ENCODE measurements around the gene PCBD1. TPM values are rescaled to one million over a fixed set of nuclear protein-coding genes. Genes with fewer than 3 reads are reported as not detected.

PCBD1 gene
- total RNA-seq, 1 donor: 26.8 TPM

- TF ChIP-seq CTCF (IDR thresholded peaks at IDR 0.05; ENCODE audit: insufficient read depth, low read depth, low read length): no peak
- no peak overlapping the region for H3K4me3 ChIP-seq (ENCODE audit: low read depth, low read length)
- DNase-seq (ENCODE audit: low read depth): no peak
Measured at GRCh38 chr10:70917635-70918034, 29.3 kb upstream of the PCBD1 start.

GRCh38 chr10:70917226-70917625 is 28.9 kb upstream of the PCBD1 start:
- no peak for DNase-seq (ENCODE audit: low read depth)
- H3K4me3 ChIP-seq (ENCODE audit: low read depth, low read length): no peak overlapping the region
- TF ChIP-seq CTCF (IDR thresholded peaks at IDR 0.05; ENCODE audit: insufficient read depth, low read depth, low read length): no peak

- no peak for DNase-seq (ENCODE audit: low read depth)
- no peak overlapping the region for H3K4me3 ChIP-seq (ENCODE audit: low read depth, low read length)
- no peak for TF ChIP-seq CTCF (IDR thresholded peaks at IDR 0.05; ENCODE audit: insufficient read depth, low read depth, low read length)
Measured at GRCh38 chr10:70916241-70916640, 27.9 kb upstream of the PCBD1 start.

- no peak for DNase-seq (ENCODE audit: low read depth)
- no peak for TF ChIP-seq CTCF (IDR thresholded peaks at IDR 0.05; ENCODE audit: insufficient read depth, low read depth, low read length)
- H3K4me3 ChIP-seq (ENCODE audit: low read depth, low read length): no peak overlapping the region
Measured at GRCh38 chr10:70915806-70916205, 27.4 kb upstream of the PCBD1 start.

GRCh38 chr10:70915206-70915605 is 26.8 kb upstream of the PCBD1 start:
- no peak for TF ChIP-seq CTCF (IDR thresholded peaks at IDR 0.05; ENCODE audit: insufficient read depth, low read depth, low read length)
- no peak for DNase-seq (ENCODE audit: low read depth)
- no peak overlapping the region for H3K4me3 ChIP-seq (ENCODE audit: low read depth, low read length)

GRCh38 chr10:70914316-70914864 is 26.0 kb upstream of the PCBD1 start:
- H3K4me3 ChIP-seq (ENCODE audit: low read depth, low read length): no peak overlapping the region
- no peak for TF ChIP-seq CTCF (IDR thresholded peaks at IDR 0.05; ENCODE audit: insufficient read depth, low read depth, low read length)
- no peak for DNase-seq (ENCODE audit: low read depth)

GRCh38 chr10:70913893-70914240 is 25.5 kb upstream of the PCBD1 start:
- H3K4me3 ChIP-seq (ENCODE audit: low read depth, low read length): no peak overlapping the region
- no peak for TF ChIP-seq CTCF (IDR thresholded peaks at IDR 0.05; ENCODE audit: insufficient read depth, low read depth, low read length)
- DNase-seq (ENCODE audit: low read depth): no peak
